ENCODE data around the gene VPS29. TPM values are rescaled to one million over a fixed set of nuclear protein-coding genes. Genes with fewer than 3 reads are reported as not detected.

The VPS29 gene
- total and polyA plus RNA-seq, 2 of the 8 experiments (the other 6 are each of a cell fraction or from before 2014, with no cell fraction given): 59.0 to 74.6 TPM

- no peaks in the 10 kb centered on the region for H3K79me2 ChIP-seq (ENCODE audit: control insufficient read depth in 1 of 2, insufficient read depth in 2 of 2, low read length in 2 of 2)
These were observed 35.1 kb upstream of the VPS29 start for GRCh38 chr12:110536834-110537604.

More at GRCh38 chr12:110536834-110537604, 35.1 kb upstream of the VPS29 start:
- Histone ChIP-seq H2BK20ac (ENCODE audit: low read length) (no peak overlapping the region), H3K23me2 (ENCODE audit: low read depth, low read length) (no peaks in the 10 kb centered on the region), H4K91ac (replicated peaks; ENCODE audit: insufficient read length, low read length) (no peak overlapping the region), H3K36me3 (ENCODE audit: control insufficient read depth in 2 of 4, insufficient read depth in 4 of 4, low read length in 3 of 4) (peaks cover 5 to 38% (median 20%) of the 10 kb centered on the region in 4 experiments), H2BK12ac (ENCODE audit: low read depth, low read length) (no peak overlapping the region), H2BK5ac (ENCODE audit: low read depth, low read length) (no peak overlapping the region), H3K4ac (replicated peaks; ENCODE audit: insufficient read length, low read depth, low read length) (no peak overlapping the region), H4K20me1 (replicated peaks in 1 of 2; ENCODE audit: control insufficient read depth in 1 of 2, insufficient read depth in 2 of 2, low read length in 2 of 2) (peaks cover 2 to 3% of the 10 kb centered on the region in 2 experiments), H3K4me1 (replicated peaks in 1 of 4; ENCODE audit: control insufficient read depth in 3 of 4, insufficient read depth in 4 of 4, low read length in 3 of 4) (no peaks in the 10 kb centered on the region), H2AFZ (ENCODE audit: low read length) (no peak overlapping the region), H4K8ac (ENCODE audit: extremely low read depth, insufficient read depth, low read length) (no peak overlapping the region), H3K9ac (replicated peaks in 1 of 4; ENCODE audit: extremely low read depth in 1 of 4, low read depth in 3 of 4, low read length in 3 of 4) (no peak overlapping the region), H3K27ac (ENCODE audit: low read depth, low read length) (no peak overlapping the region), H3K14ac (ENCODE audit: insufficient read length) (no peak overlapping the region), H2AK5ac (ENCODE audit: low read depth, low read length) (no peak overlapping the region), H3K9me3 (ENCODE audit: insufficient read depth in 2 of 2, low read depth in 1 of 2, low read length in 1 of 2) (no peaks in the 10 kb centered on the region), H3K79me1 (ENCODE audit: low read depth, low read length) (no peaks in the 10 kb centered on the region), H4K5ac (ENCODE audit: insufficient read length, low read depth, low read length) (no peak overlapping the region), H3K27me3 (replicated peaks in 1 of 4; ENCODE audit: control insufficient read depth in 3 of 4, extremely low read depth in 1 of 4, insufficient read depth in 3 of 4, low read length in 3 of 4) (no peaks in the 10 kb centered on the region), H3K4me3 (ENCODE audit: extremely low read depth in 1 of 4, insufficient read depth in 2 of 4, low read depth in 3 of 4, low read length in 4 of 4) (no peak overlapping the region), H2BK120ac (replicated peaks; ENCODE audit: low read depth, low read length) (no peak overlapping the region), H3K18ac (ENCODE audit: extremely low read depth, low read length) (no peak overlapping the region), H2BK15ac (ENCODE audit: low read length) (no peak overlapping the region), H3K56ac (replicated peaks; ENCODE audit: insufficient read length, low read depth, low read length) (no peak overlapping the region), H3K4me2 (ENCODE audit: insufficient read depth in 1 of 2, low read depth in 2 of 2, low read length in 2 of 2) (no peak overlapping the region), H3K23ac (ENCODE audit: insufficient read length) (no peak overlapping the region)
- ChIA-PET CTCF (ENCODE audit: partially characterized antibody) (interaction anchor here (0.5 to 2.2 kb wide), 6 partner anchors 9 to 119 kb away, joined by 3 to 7 read pairs (median 3); no protein-coding TSS in a partner anchor), POLR2A (ENCODE audit: partially characterized antibody) (interaction anchor here (0.8 kb wide), 1 partner anchor 14 kb away, joined by 4 read pairs; no protein-coding TSS in a partner anchor)
- no peak for TF ChIP-seq POU5F1 (IDR thresholded peaks at IDR 0.05; ENCODE audit: low read depth, low read length)
- TF ChIP-seq CBX8 (IDR thresholded peaks at IDR 0.05; ENCODE audit: borderline replicate concordance, low read depth, low read length): no peak
- TF ChIP-seq MAFK (IDR thresholded peaks at IDR 0.05; ENCODE audit: low read depth, low read length): no peak
- DNase-seq (ENCODE audit: low read depth in 1 of 2, low spot score in 2 of 2) (no peak), FAIRE-seq (no peak)
- WGBS, 2 experiments (ENCODE audit: extremely low coverage in 1 of 2, insufficient coverage in 1 of 2, insufficient read length in 1 of 2, insufficient replicate concordance in 2 of 2, low coverage in 1 of 2, low lambda C conversion rate in 2 of 2, missing lambda C conversion rate in 1 of 2): 84% methylated on average over 4 of the region's 4 CpGs; no CpG with 5 or more reads in 1 of the 2 experiments
